HEK293T (cell line): Measurements from ENCODE around the gene OPCML.

Experiments
- BHLHE40 ChIP-seq: fragments of 450-650 bp; IDR thresholded peaks from 2 replicates; pipeline ENCODE4 v1.6.1; 2016; ENCODE audit warnings: mild to moderate bottlenecking, moderate library complexity, borderline replicate concordance
- ELF4 ChIP-seq: fragments of 450-650 bp; IDR thresholded peaks from 2 replicates; pipeline ENCODE4 v1.6.1; 2017; ENCODE audit warnings: antibody characterized with exemption
- FOXA1 ChIP-seq: fragments of 450-650 bp; IDR thresholded peaks from 2 replicates; pipeline ENCODE4 v1.6.1; 2016; ENCODE audit warnings: mild to moderate bottlenecking
- FOXK2 ChIP-seq: fragments of 450-650 bp; IDR thresholded peaks from 2 replicates; pipeline ENCODE4 v1.6.1; 2016; ENCODE audit warnings: mild to moderate bottlenecking
- FOXM1 ChIP-seq: fragments of 450-650 bp; IDR thresholded peaks from 2 replicates; pipeline ENCODE4 v1.6.1; 2017; ENCODE audit warnings: mild to moderate bottlenecking, borderline replicate concordance
- HDGF ChIP-seq: fragments of 450-650 bp; IDR thresholded peaks from 2 replicates; pipeline ENCODE4 v1.6.1; 2017; ENCODE audit warnings: antibody characterized with exemption, borderline replicate concordance
- L3MBTL2 ChIP-seq: fragments of 450-650 bp; conservative IDR thresholded peaks from 2 replicates; pipeline ENCODE4 v1.6.1; 2016; ENCODE audit warnings: mild to moderate bottlenecking
- LEF1 ChIP-seq: fragments of 450-650 bp; IDR thresholded peaks from 2 replicates; pipeline ENCODE4 v1.6.1; 2017; ENCODE audit warnings: mild to moderate bottlenecking, borderline replicate concordance
- PKNOX1 ChIP-seq: fragments of 450-650 bp; IDR thresholded peaks from 2 replicates; pipeline ENCODE4 v1.6.1; 2016
- SP1 ChIP-seq: fragments of 450-650 bp; IDR thresholded peaks from 2 replicates; pipeline ENCODE4 v1.6.1; 2017
- SUZ12 ChIP-seq: fragments of 450-650 bp; IDR thresholded peaks from 2 replicates; pipeline ENCODE4 v1.6.1; 2016; ENCODE audit warnings: mild to moderate bottlenecking
- TARDBP ChIP-seq: fragments of 450-650 bp; IDR thresholded peaks from 2 replicates; pipeline ENCODE4 v1.6.1; 2016
- ZNF384 ChIP-seq: fragments of 450-650 bp; IDR thresholded peaks from 2 replicates; pipeline ENCODE4 v1.6.1; 2016

GRCh38 chr11:133386852-133387251, 145.4 kb downstream of the OPCML start:
- TF ChIP-seq TARDBP (no peak), ELF4 (no peak), FOXM1 (no peak), SUZ12 (no peak), L3MBTL2 (no peak), SP1 (no peak), LEF1 (no peak), FOXA1 (no peak), ZNF384 (no peak), FOXK2 (no peak), BHLHE40 (no peak), PKNOX1 (no peak), HDGF (no peak)
